HepG2 (cell line): Measurements from ENCODE around the gene TIAM1. TPM values are rescaled to one million over a fixed set of nuclear protein-coding genes. Genes with fewer than 3 reads are reported as not detected.

ENCODE experiments used
- ATAC-seq: fragments of 200-7000 bp; cut with Tn5 transposase; 3 replicates; pipeline ENCODE4 v1.9.1; 2020; ENCODE audit warnings: mild to moderate bottlenecking, moderate library complexity
- BruUV-seq: library from RNA; stranded (reverse); fragments of 400-500 nt; replicated peaks from 2 replicates; lab custom pipeline; 2021; lab: Mats Ljungman, UMichigan
- CTCF ChIA-PET: fragments of 300-600 bp; formaldehyde crosslinking; extraction: SDS; loops from one replicate; lab custom pipeline; 2021; ENCODE audit warnings: low total read pairs, inconsistent platforms, low intra/inter-chr PET ratio; lab: Yijun Ruan, JAX
- POLR2A ChIA-PET: fragments of 350-600 bp; sonication (Branson Sonifier 250); formaldehyde crosslinking; loops from one replicate; lab custom pipeline; 2020; ENCODE audit warnings: antibody characterized with exemption, inconsistent platforms; lab: Yijun Ruan, JAX
- DNase-seq: peaks from one replicate; pipeline ENCODE4 v3.0.0-alpha.2; 2015; ENCODE audit warnings: low spot score
- FAIRE-seq: peaks from 3 replicates; lab custom pipeline; 2011; peaks lifted over from hg19 to GRCh38; lab: Jason Lieb, UNC
- H2AFZ ChIP-seq: one replicate; pipeline ENCODE4 v1.6.1; 2011; ENCODE audit warnings: low read length, inconsistent platforms
- H3K27ac ChIP-seq: fragments of 300-600 bp; 3 replicates; pipeline ENCODE4 v1.8.0; 2011; ENCODE audit warnings: mixed run types, mild to moderate bottlenecking, mixed read lengths, low read length, inconsistent platforms; ENCODE audit not compliant: insufficient read depth; ENCODE audit errors: extremely low read length
- H3K27me3 ChIP-seq, 2 experiments: fragments of 200-600 bp in 1 of 2; 2 replicates in 1 of 2; 3 replicates in 1 of 2; pipeline versions ENCODE4 v1.6.0 to v1.8.0; 2011; ENCODE audit warnings: low read length in 2 of 2, mild to moderate bottlenecking in 2 of 2, moderate library complexity in 2 of 2, inconsistent platforms in 1 of 2; ENCODE audit not compliant: insufficient read depth in 2 of 2, control insufficient read depth in 1 of 2
- H3K36me3 ChIP-seq, 2 experiments: fragments of 200-600 bp in 1 of 2; replicated peaks in 1 of 2; 2 replicates in 1 of 2; 3 replicates in 1 of 2; pipeline versions ENCODE4 v1.5.1 to v1.8.0; 2011; ENCODE audit warnings: low read length in 2 of 2, inconsistent platforms in 1 of 2; ENCODE audit not compliant: insufficient read depth in 2 of 2, control insufficient read depth in 1 of 2
- H3K4me1 ChIP-seq: 2 replicates; pipeline ENCODE4 v1.5.1; 2012; ENCODE audit warnings: low read length, inconsistent platforms; ENCODE audit not compliant: insufficient read depth
- H3K4me2 ChIP-seq: 2 replicates; pipeline ENCODE4 v1.6.0; 2011; ENCODE audit warnings: low read depth, low read length, inconsistent platforms
- H3K4me3 ChIP-seq, 3 experiments: fragments of 200-600 bp in 1 of 3; sonication (generic), shearing (Covaris generic) in 1 of 3; replicated peaks in 1 of 3; 2 replicates each; pipeline ENCODE4 v1.5.1; 2011 to 2016; ENCODE audit warnings: low read length in 3 of 3, inconsistent platforms in 2 of 3, low read depth in 2 of 3, mild to moderate bottlenecking in 2 of 3, control low read depth in 1 of 3, mixed read lengths in 1 of 3; ENCODE audit not compliant: insufficient read depth in 1 of 3
- H3K79me2 ChIP-seq: one replicate; pipeline ENCODE4 v1.6.1; 2011; ENCODE audit warnings: low read length, inconsistent platforms; ENCODE audit not compliant: insufficient read depth
- H3K9ac ChIP-seq: 2 replicates; pipeline ENCODE4 v1.6.0; 2011; ENCODE audit warnings: mild to moderate bottlenecking, low read depth, low read length, inconsistent platforms; ENCODE audit not compliant: insufficient read depth
- H3K9me3 ChIP-seq: 2 replicates; pipeline ENCODE4 v1.5.1; 2012; ENCODE audit warnings: mild to moderate bottlenecking, low read length
- H4K20me1 ChIP-seq: 2 replicates; pipeline ENCODE4 v1.6.0; 2011; ENCODE audit warnings: inconsistent platforms, mild to moderate bottlenecking, low read length, moderate library complexity; ENCODE audit not compliant: insufficient read depth
- CREM ChIP-seq, 2 experiments: sonication (generic) in 1 of 2; formaldehyde crosslinking in 1 of 2; IDR thresholded peaks; 2 replicates each; pipeline versions ENCODE4 v1.4.0 to v1.6.1; 2016 to 2020; ENCODE audit warnings: antibody characterized with exemption in 1 of 2, mild to moderate bottlenecking in 1 of 2, missing genetic modification reagents in 1 of 2
- CSRNP1 ChIP-seq: sonication (generic); formaldehyde crosslinking; IDR thresholded peaks from 2 replicates; pipeline ENCODE4 v1.8.1; 2023; ENCODE audit warnings: mild to moderate bottlenecking, missing genetic modification reagents
- ETV5 ChIP-seq: IDR thresholded peaks from 2 replicates; pipeline ENCODE4 v1.6.1; 2018; ENCODE audit warnings: missing biosample characterization, missing genetic modification reagents, inconsistent platforms, borderline replicate concordance
- HDAC1 ChIP-seq: sonication (generic); formaldehyde crosslinking; IDR thresholded peaks from 2 replicates; pipeline ENCODE4 v1.5.1; 2020; ENCODE audit warnings: mild to moderate bottlenecking, missing genetic modification reagents
- LBX2 ChIP-seq: sonication (generic); formaldehyde crosslinking; IDR thresholded peaks from 2 replicates; pipeline ENCODE4 v1.5.0; 2020; ENCODE audit warnings: missing genetic modification reagents, mild to moderate bottlenecking, borderline replicate concordance
- LRRFIP1 ChIP-seq: sonication (generic); formaldehyde crosslinking; conservative IDR thresholded peaks from 2 replicates; pipeline ENCODE4 v1.4.0; 2020; ENCODE audit warnings: missing genetic modification reagents
- MLX ChIP-seq: IDR thresholded peaks from 2 replicates; pipeline ENCODE4 v1.6.1; 2016
- MXI1 ChIP-seq: IDR thresholded peaks from 3 replicates; pipeline ENCODE4 v1.6.1; 2012; ENCODE audit warnings: low read depth, low read length, inconsistent platforms, borderline replicate concordance
- NCOA2 ChIP-seq: sonication (generic); formaldehyde crosslinking; IDR thresholded peaks from 2 replicates; pipeline ENCODE4 v1.8.0; 2022; ENCODE audit warnings: inconsistent platforms
- SYNCRIP ChIP-seq: fragments of 200-400 bp; formaldehyde crosslinking; IDR thresholded peaks from 2 replicates; pipeline ENCODE4 v1.6.1; 2018; ENCODE audit warnings: mild to moderate bottlenecking, low read depth, low read length; ENCODE audit not compliant: insufficient read depth
- ZBTB25 ChIP-seq: IDR thresholded peaks from 2 replicates; pipeline ENCODE4 v1.6.1; 2018; ENCODE audit warnings: missing genetic modification reagents
- ZBTB42 ChIP-seq: sonication (generic); formaldehyde crosslinking; IDR thresholded peaks from 2 replicates; pipeline ENCODE4 v1.5.0; 2020; ENCODE audit warnings: mild to moderate bottlenecking, missing genetic modification reagents
- ZFP41 ChIP-seq: sonication (generic); formaldehyde crosslinking; IDR thresholded peaks from 2 replicates; pipeline ENCODE4 v1.4.0; 2020; ENCODE audit warnings: mild to moderate bottlenecking, missing genetic modification reagents, borderline replicate concordance
- ZNF430 ChIP-seq: sonication (generic); formaldehyde crosslinking; IDR thresholded peaks from 2 replicates; pipeline ENCODE4 v1.9.0; 2021; ENCODE audit warnings: mild to moderate bottlenecking, missing genetic modification reagents
- ZNF678 ChIP-seq: sonication (generic); formaldehyde crosslinking; IDR thresholded peaks from 2 replicates; pipeline ENCODE4 v1.4.0; 2020; ENCODE audit warnings: mild to moderate bottlenecking, missing genetic modification reagents
- WGBS: methylation state at CpG from one replicate; pipeline ENCODE4 v1.1.6; 2017; ENCODE audit warnings: low lambda C conversion rate; 5-methylcytosine and 5-hydroxymethylcytosine counted together
- in situ Hi-C: cut with HindIII; loops from 2 replicates; pipeline ENCODE4 v1.10.0; 2017; ENCODE audit warnings: low pct_unique_long_range_greater_than_20kb; ENCODE audit not compliant: extremely low pct_ligation_motif_present
- intact Hi-C: fragments of 100-400 bp; cut with micrococcal nuclease; formaldehyde crosslinking; loops from one replicate; pipeline ENCODE4 v1.10.0; 2022; ENCODE audit not compliant: unreplicated experiment
- polyA plus RNA-seq, 8 experiments: library from polyadenylated mRNA; depleted of rRNA in 3 of 8; stranded (reverse) in 7 of 8; unstranded in 1 of 8; fragments of >200 nt; fragmentation: Illumina TruSeq in 4 of 8; extraction: Trizol in 4 of 8; gene quantifications; 2 replicates each; pipeline versions ENCODE4 v1.2.1 to v1.2.3, GENCODE V29; 2011 to 2016; ENCODE audit warnings: low read depth in 4 of 8, missing spikeins in 1 of 8, mixed read lengths in 1 of 8; ENCODE audit not compliant: insufficient read depth in 1 of 8
- total RNA-seq, 5 experiments: library from RNA; depleted of rRNA; stranded (reverse); fragments of >200 nt; fragmentation: Illumina TruSeq; extraction: Trizol; gene quantifications; 2 replicates each; pipeline ENCODE4 v1.2.3, GENCODE V29; 2016; ENCODE audit warnings: low read depth in 1 of 5

The TIAM1 gene
- total and polyA plus RNA-seq, 2 of the 13 experiments (the other 11 are each of a cell fraction or from before 2014, with no cell fraction given): 0.13 to 0.24 TPM

GRCh38 chr21:31110430-31110829 is 233.6 kb downstream of the TIAM1 start:
- Histone ChIP-seq H3K4me1 (no peaks in the 10 kb centered on the region), H3K27me3 (no peaks in the 10 kb centered on the region), H3K9ac (no peak overlapping the region), H3K36me3 (no peaks in the 10 kb centered on the region), H3K27ac (no peak overlapping the region), H3K4me2 (no peak overlapping the region), H4K20me1 (no peaks in the 10 kb centered on the region), H3K79me2 (no peaks in the 10 kb centered on the region), H2AFZ (no peak overlapping the region), H3K9me3 (no peaks in the 10 kb centered on the region), H3K4me3 (no peak overlapping the region)
- WGBS: 6% methylated on average over 4 of the region's 4 CpGs
- TF ChIP-seq ZBTB42 (no peak), MXI1 (no peak), LRRFIP1 (CRISPR knock-in tag) (no peak), MLX (CRISPR knock-in tag) (no peak), ZBTB25 (CRISPR knock-in tag) (no peak), CSRNP1 (CRISPR knock-in tag) (no peak), ZNF430 (CRISPR knock-in tag) (no peak), LBX2 (CRISPR knock-in tag) (no peak), ETV5 (CRISPR knock-in tag) (no peak), ZNF678 (CRISPR knock-in tag) (no peak), HDAC1 (CRISPR knock-in tag) (no peak), CREM (IDR thresholded peaks at IDR 0.05) (no peak), CREM (CRISPR knock-in tag; IDR thresholded peaks at IDR 0.05) (no peak), ZFP41 (CRISPR knock-in tag) (no peak), SYNCRIP (no peak), NCOA2 (CRISPR knock-in tag) (no peak)
- CTCF ChIA-PET: no interaction called here
- in situ Hi-C loops: no loop called here
- BruUV-seq: no TSS peak
- intact Hi-C loops: no loop called here
- FAIRE-seq: no peak
- no peak for DNase-seq
- ATAC-seq: no peak
- POLR2A ChIA-PET: no interaction called here
